ENCODE measurements around the gene SREBF2.
A peak's percentile ranks its signal among the peaks of the same experiment; 100 is the strongest.
"Not testable (repeated sequence)": the region's sequence is repeated elsewhere in the genome, so short reads cannot be mapped to it uniquely, and the experiment has no call there.

Gene SREBF2

GRCh38 chr22:41820447-41820846 lies 12.5 kb upstream of the SREBF2 start:
- no peak for DNase-seq (ENCODE audit: low read depth in 2 of 3, low spot score in 2 of 3)

- no peak for DNase-seq (ENCODE audit: low read depth in 2 of 3, low spot score in 2 of 3)
These were observed 11.2 kb upstream of the SREBF2 start for GRCh38 chr22:41821471-41822316.

- no peak for DNase-seq (ENCODE audit: low read depth in 2 of 3, low spot score in 2 of 3)
These were observed 10.4 kb upstream of the SREBF2 start for GRCh38 chr22:41822317-41823057.

GRCh38 chr22:41823797-41824196 lies 9.1 kb upstream of the SREBF2 start:
- DNase-seq (ENCODE audit: low read depth in 2 of 3, low spot score in 2 of 3) = no peak

DNA sequence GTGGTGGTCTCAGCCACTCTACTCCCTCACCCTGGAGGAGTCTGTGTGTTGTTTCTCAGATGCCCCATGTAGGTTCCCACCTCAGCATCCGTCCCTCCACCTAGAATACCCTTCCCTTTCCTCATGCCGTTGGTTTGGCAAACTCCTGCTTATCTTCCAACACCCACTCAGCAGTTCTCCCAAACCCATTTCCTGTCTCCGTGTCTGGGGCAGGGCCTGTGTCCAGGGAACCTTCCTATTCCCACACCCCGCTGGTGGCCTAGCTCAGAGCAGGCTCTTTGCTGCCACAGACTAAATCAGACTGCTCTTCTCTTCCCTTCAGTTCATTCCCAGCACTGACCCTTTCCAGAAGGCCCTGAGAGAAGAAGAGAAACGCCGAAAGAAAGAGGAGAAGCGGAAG lies 7.5 kb upstream of the SREBF2 start:
- DNase-seq (ENCODE audit: low read depth in 2 of 3, low spot score in 2 of 3) = no peak

DNA sequence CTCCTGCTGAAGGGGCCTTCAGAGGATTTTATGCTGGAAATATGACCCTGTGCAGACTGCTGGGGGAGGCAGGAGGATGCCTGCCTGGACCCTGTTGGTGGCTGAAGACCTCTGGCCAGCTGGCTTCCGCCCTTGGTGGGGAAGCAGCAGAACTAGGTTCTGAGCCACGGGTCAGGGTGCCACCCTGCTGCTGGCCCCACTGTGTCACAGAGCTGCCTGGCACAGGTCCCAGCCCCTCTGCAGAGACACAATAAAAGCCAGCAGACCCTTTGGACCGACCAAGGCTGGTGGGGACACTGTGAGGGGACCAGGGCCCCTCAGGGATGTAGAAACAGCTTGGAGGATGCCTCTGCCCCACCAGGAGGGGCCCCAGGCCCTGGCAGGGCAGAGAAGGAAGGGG lies 6.9 kb upstream of the SREBF2 start:
- DNase-seq (ENCODE audit: low read depth in 2 of 3, low spot score in 2 of 3) = no peak

DNA sequence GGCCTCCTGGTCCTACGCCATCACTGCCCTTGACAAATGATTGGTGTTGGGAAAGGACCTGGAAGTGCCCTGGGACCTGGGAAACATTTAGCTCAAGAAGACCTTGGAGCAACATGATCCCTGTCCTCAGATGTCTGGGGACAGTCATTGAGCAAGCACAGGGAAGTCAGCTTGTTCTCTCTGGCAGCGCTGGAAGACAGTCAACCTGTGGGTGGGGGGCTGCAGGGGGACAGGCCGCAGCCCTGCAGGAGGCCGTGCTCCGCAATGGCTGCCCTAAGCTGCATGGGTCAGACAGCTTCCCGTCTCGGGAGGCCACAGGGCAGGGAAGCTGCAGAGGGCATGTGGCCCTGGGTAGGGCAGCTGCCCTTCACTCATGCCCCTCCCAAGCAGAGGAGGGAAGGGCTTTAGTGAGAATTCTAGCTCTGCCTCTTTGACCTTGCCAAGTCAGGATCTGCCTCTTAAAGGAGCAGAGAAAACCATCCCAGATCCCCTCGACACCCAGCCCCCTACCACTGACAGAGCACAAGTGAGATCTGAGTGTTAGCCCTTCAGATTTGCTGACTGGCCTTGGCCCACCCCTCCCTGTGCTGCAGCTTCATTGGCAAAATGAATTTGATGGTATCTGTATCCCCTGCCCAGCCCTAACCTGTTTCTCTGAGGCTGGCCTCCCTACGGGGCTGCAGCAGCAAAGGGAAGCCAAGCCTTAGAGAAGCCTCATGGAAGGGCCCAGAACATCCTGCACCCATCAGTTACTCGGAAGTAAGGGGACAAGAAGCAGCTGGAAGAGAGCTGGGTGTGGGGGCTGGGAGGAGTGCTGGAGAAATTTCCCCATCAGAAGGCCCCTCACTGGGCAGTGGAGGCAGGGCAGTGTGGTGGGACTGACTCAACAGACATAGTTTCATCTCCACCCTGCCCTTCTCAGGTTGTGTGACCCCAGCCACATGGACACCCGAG lies 6.2 kb upstream of the SREBF2 start:
- DNase-seq (ENCODE audit: low read depth in 2 of 3, low spot score in 2 of 3) = no peak

GRCh38 chr22:41827671-41828070 lies 5.2 kb upstream of the SREBF2 start:
- DNase-seq (ENCODE audit: low read depth in 2 of 3, low spot score in 2 of 3) = no peak

- DNase-seq (ENCODE audit: low read depth in 2 of 3, low spot score in 2 of 3) = no peak
These were observed 4.4 kb upstream of the SREBF2 start for GRCh38 chr22:41828516-41828915.

DNA sequence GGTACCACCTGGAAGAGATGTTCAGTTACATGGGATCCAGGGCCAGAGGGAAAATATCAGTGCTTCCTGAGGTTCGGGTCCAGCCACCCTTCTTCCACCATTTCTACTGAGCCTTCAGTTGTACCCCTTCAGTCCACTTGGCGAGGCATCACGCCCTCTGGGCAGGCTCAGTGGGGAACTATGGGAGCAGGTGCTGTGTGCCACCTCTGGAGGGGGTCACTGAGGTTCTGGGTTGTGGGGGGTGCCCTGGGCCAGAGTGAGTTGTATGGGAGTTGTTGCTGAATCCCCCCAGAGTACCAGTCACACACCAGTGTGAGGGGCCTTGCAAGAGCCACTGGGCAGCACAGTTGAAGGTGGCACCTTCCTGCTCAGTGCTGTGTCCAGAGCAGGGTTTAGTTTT lies 2.7 kb upstream of the SREBF2 start:
- no peak for DNase-seq (ENCODE audit: low read depth in 2 of 3, low spot score in 2 of 3)

GRCh38 chr22:41831383-41831782 lies 1.5 kb upstream of the SREBF2 start:
- no peak for DNase-seq (ENCODE audit: low read depth in 2 of 3, low spot score in 2 of 3)

- DNase-seq (ENCODE audit: low read depth in 2 of 3, low spot score in 2 of 3) = no peak
These were observed 915 bp upstream of the SREBF2 start for GRCh38 chr22:41831828-41832552.

DNA sequence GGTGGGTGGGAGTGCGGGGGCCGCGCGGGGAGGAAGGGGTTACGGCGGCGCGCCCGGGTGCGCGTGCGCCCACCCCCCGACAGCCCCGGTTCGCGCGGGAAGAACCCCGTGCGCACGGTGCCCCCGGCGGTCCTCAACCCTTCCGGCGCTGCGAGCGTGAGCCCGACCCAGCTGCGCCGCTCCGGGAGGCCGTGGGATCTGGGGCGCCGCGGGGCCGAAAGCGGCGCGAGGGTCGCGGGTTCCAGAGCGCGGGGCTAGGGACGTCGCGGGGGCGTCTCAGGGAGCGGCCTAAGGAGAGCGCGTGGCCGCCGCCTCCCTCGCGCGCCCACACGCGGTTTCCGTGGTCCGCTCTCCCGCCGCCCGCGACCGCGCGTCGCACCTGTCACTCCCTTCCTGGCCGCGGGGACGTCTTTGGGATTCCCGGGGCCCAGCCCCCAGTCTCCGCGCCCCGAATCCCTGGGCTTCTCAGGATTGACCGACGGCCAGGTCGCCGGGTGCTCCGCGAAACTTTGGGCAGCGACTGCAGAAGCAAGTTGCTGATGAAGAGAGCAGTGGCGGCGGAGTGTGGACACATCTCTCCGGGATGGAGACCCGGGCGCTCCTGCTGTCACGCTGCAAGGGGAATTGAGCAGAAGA lies 582 bp downstream of the SREBF2 start:
- DNase-seq (ENCODE audit: low read depth in 2 of 3, low spot score in 2 of 3) = peak in 1 of 3 experiments; percentile 30

DNA sequence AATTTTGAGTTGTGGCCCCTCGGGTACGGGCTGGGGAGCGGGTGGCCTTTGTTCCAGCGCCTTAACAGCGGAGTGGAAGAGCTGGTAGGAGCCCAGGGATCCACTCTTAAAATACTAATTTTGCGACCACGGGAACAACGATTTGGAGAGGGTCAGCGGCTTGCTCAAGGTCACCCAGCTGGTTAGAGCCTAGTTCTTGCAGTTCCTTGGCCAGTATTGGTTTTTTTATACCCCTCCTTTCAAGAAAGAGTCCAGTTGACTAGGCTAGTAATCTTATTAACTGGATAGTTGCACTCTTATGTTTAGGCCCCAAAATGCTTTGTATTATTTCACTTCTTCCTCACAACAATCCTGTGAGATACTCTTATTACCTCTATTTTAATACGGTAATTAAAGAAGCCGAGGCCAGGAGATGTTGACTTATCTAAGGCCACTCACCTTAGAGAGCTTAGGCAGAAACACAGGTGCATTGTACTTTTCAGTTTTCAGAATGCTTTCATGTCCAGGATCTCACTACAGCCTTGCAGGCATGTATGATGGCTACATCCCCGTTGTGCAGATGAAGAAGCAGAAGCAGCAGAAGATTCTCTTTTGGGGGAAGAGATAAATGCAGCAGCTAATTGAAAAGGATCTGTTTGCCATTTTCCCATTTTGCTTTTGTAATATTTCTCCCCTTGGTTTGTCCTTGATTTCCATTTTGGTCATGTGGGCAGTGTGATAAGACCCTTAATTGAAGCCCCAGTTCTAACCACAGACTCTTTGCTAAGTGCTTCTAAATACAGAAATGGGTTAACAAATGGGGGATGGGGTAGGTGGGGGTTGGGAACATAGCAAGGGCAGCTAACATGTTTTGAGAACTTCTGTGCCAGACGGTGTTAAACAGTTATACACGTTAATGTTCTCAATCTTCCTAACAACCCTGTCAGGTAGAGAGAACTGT lies 1.4 kb downstream of the SREBF2 start:
- no peak for DNase-seq (ENCODE audit: low read depth in 2 of 3, low spot score in 2 of 3)

GRCh38 chr22:41835462-41835861 lies 2.6 kb downstream of the SREBF2 start:
- DNase-seq (ENCODE audit: low read depth in 2 of 3, low spot score in 2 of 3) = not testable (repeated sequence)

- no peak for DNase-seq (ENCODE audit: low read depth in 2 of 3, low spot score in 2 of 3)
These were observed 3.6 kb downstream of the SREBF2 start for GRCh38 chr22:41836551-41836950.

DNA sequence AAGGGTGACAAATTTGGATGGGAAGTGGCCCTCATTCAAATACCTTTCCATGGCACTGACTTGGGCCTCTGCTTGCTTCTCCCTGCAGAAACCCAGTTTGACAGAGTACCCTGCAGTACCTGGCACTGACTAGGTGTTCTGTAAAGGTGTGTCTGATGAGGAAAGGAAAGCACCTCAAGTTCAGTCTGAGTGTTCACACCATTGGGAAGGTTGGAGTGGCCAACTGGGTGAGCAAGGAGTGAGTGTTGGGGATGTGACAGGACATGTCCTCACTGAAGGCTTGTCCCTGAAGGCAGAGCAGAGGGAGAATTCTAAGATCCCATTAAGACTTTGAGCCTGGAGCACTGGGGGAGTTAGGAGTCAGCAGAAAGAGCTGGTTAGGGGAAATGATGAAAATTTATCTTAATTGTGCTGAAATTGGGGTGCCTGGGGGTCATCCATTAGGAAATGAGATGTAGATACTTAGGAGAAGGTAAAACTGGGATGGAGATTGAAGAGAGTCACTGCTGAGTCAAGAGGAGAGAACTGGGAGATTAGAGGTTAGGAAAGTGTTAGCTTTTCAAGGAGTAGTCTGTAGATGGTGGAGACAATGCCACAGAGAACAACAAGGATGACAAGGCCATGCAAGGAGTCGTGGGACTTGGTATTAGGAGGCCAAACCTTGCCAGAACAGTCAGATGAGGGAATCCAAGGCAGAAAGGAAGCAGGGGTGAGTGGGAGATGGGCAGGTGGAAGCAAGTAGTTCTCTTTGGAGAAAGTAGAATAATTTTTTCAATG lies 6.1 kb downstream of the SREBF2 start:
- DNase-seq (ENCODE audit: low read depth in 2 of 3, low spot score in 2 of 3) = no peak

GRCh38 chr22:41840216-41840615 lies 7.3 kb downstream of the SREBF2 start:
- no peak for DNase-seq (ENCODE audit: low read depth in 2 of 3, low spot score in 2 of 3)
